Peyer's patch (tissue), 4 donors: Measurements from ENCODE around the gene TTYH1. TPM values are rescaled to one million over a fixed set of nuclear protein-coding genes. Genes with fewer than 3 reads are reported as not detected.

Experiments used
- DNase-seq, 3 donors: peaks; one replicate each; pipeline ENCODE4 v3.0.0-alpha.2; 2017 to 2019
- H3K27ac ChIP-seq, 4 donors: fragments of 200-600 bp; sonication (generic); one replicate each; pipeline ENCODE4 v1.5.1; 2016 to 2019
- H3K27me3 ChIP-seq, 2 donors: fragments of 200-600 bp; sonication (generic); one replicate each; pipeline ENCODE4 v1.5.1; 2019
- H3K36me3 ChIP-seq, 3 donors: fragments of 200-600 bp; sonication (generic); one replicate each; pipeline ENCODE4 v1.5.1; 2016 to 2019
- H3K4me1 ChIP-seq, 4 donors: fragments of 200-600 bp; sonication (generic); one replicate each; pipeline ENCODE4 v1.5.1; 2016 to 2019
- H3K4me3 ChIP-seq, 4 donors: fragments of 200-600 bp; sonication (generic); 1 replicate in 3 of 4; 2 replicates in 1 of 4; pipeline ENCODE4 v1.5.1; 2016 to 2019; ENCODE audit warnings: mild to moderate bottlenecking in 1 of 4
- H3K9me3 ChIP-seq, 4 donors: fragments of 200-600 bp; sonication (generic); one replicate each; pipeline ENCODE4 v1.5.1; 2016 to 2019; ENCODE audit warnings: mild to moderate bottlenecking in 1 of 4
- CTCF ChIP-seq, 6 experiments: fragments of 450-650 bp in 4 of 6; fragments of 200-600 bp in 2 of 6; sonication (generic) in 1 of 6; IDR thresholded peaks; one replicate each; pipeline ENCODE4 v1.5.1; 2017 to 2019; ENCODE audit warnings: antibody characterized with exemption in 6 of 6, mild to moderate bottlenecking in 3 of 6, moderate library complexity in 1 of 6
- POLR2A ChIP-seq, 2 donors: fragments of 450-650 bp; IDR thresholded peaks; one replicate each; pipeline ENCODE4 v1.5.1; 2017; ENCODE audit warnings: antibody characterized with exemption in 2 of 2, mild to moderate bottlenecking in 2 of 2, moderate library complexity in 2 of 2
- total RNA-seq, 4 donors: library from RNA; depleted of rRNA; stranded (reverse); fragments of >200 nt; gene quantifications; one replicate each; pipeline ENCODE4 v1.1.0, GENCODE V29; 2016

The TTYH1 gene
- total RNA-seq, 4 donors from 2014 or later, result 0.35 TPM; not detected in 3

GRCh38 chr19:54430306-54431254, 15.3 kb downstream of the TTYH1 start:
- peak overlapping the region in 3 of 4 donors; percentile 29 to 42 (median 39) for H3K4me3 ChIP-seq
- TF ChIP-seq CTCF (IDR thresholded peaks at IDR 0.05), result peak in 3 of 6 experiments; percentile 24 to 28 (median 27)
- TF ChIP-seq POLR2A (IDR thresholded peaks at IDR 0.05), result no peak
- peaks cover 0 to 26% (median 7%) of the 10 kb centered on the region in 4 donors for H3K4me1 ChIP-seq
- H3K9me3 ChIP-seq, result no peaks in the 10 kb centered on the region
- H3K36me3 ChIP-seq, result no peaks in the 10 kb centered on the region
- DNase-seq, result peak in 2 of 3 donors; percentile 34 to 58
- H3K27ac ChIP-seq, result no peak overlapping the region
- H3K27me3 ChIP-seq, result no peaks in the 10 kb centered on the region

GRCh38 chr19:54431255-54431838, 16.1 kb downstream of the TTYH1 start:
- TF ChIP-seq POLR2A (IDR thresholded peaks at IDR 0.05), result no peak
- no peak for TF ChIP-seq CTCF (IDR thresholded peaks at IDR 0.05)
- no peak overlapping the region for H3K4me3 ChIP-seq
- H3K27ac ChIP-seq, result no peak overlapping the region
- no peaks in the 10 kb centered on the region for H3K36me3 ChIP-seq
- no peaks in the 10 kb centered on the region for H3K9me3 ChIP-seq
- H3K4me1 ChIP-seq, result peaks cover 0 to 26% (median 7%) of the 10 kb centered on the region in 4 donors
- H3K27me3 ChIP-seq, result no peaks in the 10 kb centered on the region
- DNase-seq, result no peak

- H3K27me3 ChIP-seq, result no peaks in the 10 kb centered on the region
- no peak for DNase-seq
- no peak overlapping the region for H3K4me3 ChIP-seq
- H3K9me3 ChIP-seq, result no peaks in the 10 kb centered on the region
- H3K36me3 ChIP-seq, result no peaks in the 10 kb centered on the region
- peaks cover 0 to 26% (median 7%) of the 10 kb centered on the region in 4 donors for H3K4me1 ChIP-seq
- TF ChIP-seq POLR2A (IDR thresholded peaks at IDR 0.05) (no peak), CTCF (IDR thresholded peaks at IDR 0.05) (no peak)
- no peak overlapping the region for H3K27ac ChIP-seq
These were observed 17.0 kb downstream of the TTYH1 start for GRCh38 chr19:54432144-54432738.

GRCh38 chr19:54433697-54434096, 18.4 kb downstream of the TTYH1 start:
- no peaks in the 10 kb centered on the region for H3K9me3 ChIP-seq
- TF ChIP-seq POLR2A (IDR thresholded peaks at IDR 0.05) (no peak), CTCF (IDR thresholded peaks at IDR 0.05) (no peak)
- no peak overlapping the region for H3K4me3 ChIP-seq
- H3K27me3 ChIP-seq, result no peaks in the 10 kb centered on the region
- peaks cover 0 to 26% (median 7%) of the 10 kb centered on the region in 4 donors for H3K4me1 ChIP-seq
- no peak for DNase-seq
- no peaks in the 10 kb centered on the region for H3K36me3 ChIP-seq
- no peak overlapping the region for H3K27ac ChIP-seq

GRCh38 chr19:54434112-54434872, 19.0 kb downstream of the TTYH1 start:
- no peaks in the 10 kb centered on the region for H3K9me3 ChIP-seq
- no peak overlapping the region for H3K4me3 ChIP-seq
- TF ChIP-seq CTCF (IDR thresholded peaks at IDR 0.05), result no peak
- no peak for TF ChIP-seq POLR2A (IDR thresholded peaks at IDR 0.05)
- no peak overlapping the region for H3K27ac ChIP-seq
- DNase-seq, result no peak
- no peaks in the 10 kb centered on the region for H3K27me3 ChIP-seq
- no peaks in the 10 kb centered on the region for H3K36me3 ChIP-seq
- H3K4me1 ChIP-seq, result peaks cover 0 to 26% (median 7%) of the 10 kb centered on the region in 4 donors
